ENCODE measurements around the gene RAB7A.
"Not testable (repeated sequence)": the region's sequence is repeated elsewhere in the genome, so short reads cannot be mapped to it uniquely, and the experiment has no call there.

The RAB7A gene

DNA sequence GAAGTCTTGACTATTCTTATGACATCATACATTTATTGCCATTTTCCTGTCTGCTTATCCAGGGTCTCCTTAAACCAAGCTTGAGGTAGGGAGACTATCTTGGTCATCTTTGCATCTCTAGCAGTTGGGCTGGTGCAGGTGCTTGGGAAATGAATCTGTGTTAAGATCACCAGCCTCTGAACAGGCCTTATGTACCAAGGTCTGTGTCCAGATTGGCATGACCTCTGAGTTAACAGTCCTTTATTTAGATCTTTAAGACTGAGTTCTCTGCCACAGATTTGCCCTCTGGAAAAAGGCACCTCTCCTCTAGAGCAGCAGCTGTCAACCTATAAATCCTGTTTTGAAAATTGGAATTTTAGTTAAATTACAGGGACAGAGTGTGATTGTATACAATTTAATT, 35.4 kb downstream of the RAB7A start:
- TF ChIP-seq, protein P1, sequence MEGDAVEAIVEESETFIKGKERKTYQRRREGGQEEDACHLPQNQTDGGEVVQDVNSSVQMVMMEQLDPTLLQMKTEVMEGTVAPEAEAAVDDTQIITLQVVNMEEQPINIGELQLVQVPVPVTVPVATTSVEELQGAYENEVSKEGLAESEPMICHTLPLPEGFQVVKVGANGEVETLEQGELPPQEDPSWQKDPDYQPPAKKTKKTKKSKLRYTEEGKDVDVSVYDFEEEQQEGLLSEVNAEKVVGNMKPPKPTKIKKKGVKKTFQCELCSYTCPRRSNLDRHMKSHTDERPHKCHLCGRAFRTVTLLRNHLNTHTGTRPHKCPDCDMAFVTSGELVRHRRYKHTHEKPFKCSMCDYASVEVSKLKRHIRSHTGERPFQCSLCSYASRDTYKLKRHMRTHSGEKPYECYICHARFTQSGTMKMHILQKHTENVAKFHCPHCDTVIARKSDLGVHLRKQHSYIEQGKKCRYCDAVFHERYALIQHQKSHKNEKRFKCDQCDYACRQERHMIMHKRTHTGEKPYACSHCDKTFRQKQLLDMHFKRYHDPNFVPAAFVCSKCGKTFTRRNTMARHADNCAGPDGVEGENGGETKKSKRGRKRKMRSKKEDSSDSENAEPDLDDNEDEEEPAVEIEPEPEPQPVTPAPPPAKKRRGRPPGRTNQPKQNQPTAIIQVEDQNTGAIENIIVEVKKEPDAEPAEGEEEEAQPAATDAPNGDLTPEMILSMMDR (conservative IDR thresholded peaks at IDR 0.05): no peak
- H3K27ac ChIP-seq: no peak overlapping the region

DNA sequence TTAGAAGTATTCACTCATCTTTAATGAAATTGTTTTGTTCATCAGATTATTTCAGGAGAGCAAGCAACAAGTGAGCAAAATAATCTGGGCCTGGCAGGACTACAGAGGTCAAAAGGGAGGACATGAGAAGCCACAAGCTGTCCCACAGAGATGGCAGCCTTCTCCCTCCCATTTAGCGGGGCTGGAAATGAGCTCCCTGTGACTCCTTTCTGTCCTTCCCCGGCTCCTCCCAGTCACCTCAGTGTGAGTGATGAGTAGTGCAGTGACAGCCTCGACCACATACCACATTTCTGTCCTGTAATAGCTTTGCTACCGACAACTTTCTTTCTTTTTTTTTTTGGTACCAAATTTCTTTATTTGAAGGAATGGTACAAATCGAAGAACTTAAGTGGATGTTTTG, 38.0 kb downstream of the RAB7A start:
- no peak overlapping the region for H3K27ac ChIP-seq
- TF ChIP-seq, protein P1 (conservative IDR thresholded peaks at IDR 0.05): no peak

DNA sequence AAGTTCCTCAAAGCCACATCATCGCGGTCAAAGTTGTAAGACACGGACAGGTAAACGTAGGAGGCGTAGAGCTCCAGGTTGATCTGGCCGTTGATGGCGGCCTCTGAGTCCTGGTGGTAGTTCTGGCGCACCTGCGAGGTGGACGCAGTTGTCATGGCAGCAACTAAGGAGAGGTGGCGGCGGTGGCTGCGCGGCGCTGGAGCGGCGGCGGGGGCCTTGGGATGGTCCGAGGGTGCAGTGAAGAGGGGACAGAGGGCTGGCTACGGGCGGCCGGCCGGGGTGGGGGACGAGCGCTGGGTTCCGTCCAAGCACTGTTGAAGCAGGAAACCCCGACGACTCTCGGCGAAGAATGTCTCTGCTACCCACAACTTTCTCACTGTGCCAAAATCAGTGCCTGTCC, 38.9 kb downstream of the RAB7A start:
- TF ChIP-seq, protein P1 (conservative IDR thresholded peaks at IDR 0.05): no peak
- H3K27ac ChIP-seq: no peak overlapping the region

DNA sequence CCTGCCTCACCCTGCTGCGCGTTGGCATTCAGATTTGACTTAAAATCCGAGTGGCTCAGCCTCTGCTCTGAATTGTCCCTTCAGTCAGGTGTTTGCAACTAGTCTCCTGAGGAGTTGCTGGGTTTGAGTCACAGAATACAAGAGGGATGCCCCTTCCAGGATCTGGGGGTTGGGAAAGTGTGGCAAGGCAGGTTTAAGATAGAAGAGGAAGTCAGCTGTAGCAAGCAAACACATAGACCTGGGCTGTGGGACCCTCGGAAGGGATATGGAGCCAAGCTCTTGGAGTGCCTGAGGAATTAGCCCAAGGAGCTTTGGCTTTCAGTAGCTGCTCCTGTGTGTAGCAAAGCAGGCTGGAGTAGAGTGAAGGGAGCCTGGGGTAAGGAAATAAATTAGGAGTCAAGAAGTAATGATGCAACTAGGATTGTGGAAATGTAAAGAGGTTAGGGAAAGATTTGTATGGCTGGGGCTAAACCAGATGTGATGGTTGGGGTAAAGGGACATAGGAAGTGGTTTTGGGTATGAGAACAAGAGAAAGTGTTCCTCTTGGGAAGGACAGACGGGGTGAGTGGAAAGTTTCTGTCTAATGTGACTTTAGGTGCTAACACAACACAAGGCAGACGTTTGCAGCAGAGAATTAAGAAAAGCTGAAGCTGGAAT, 41.2 kb downstream of the RAB7A start:
- TF ChIP-seq, protein P1 (conservative IDR thresholded peaks at IDR 0.05): no peak
- H3K27ac ChIP-seq: no peak overlapping the region

DNA sequence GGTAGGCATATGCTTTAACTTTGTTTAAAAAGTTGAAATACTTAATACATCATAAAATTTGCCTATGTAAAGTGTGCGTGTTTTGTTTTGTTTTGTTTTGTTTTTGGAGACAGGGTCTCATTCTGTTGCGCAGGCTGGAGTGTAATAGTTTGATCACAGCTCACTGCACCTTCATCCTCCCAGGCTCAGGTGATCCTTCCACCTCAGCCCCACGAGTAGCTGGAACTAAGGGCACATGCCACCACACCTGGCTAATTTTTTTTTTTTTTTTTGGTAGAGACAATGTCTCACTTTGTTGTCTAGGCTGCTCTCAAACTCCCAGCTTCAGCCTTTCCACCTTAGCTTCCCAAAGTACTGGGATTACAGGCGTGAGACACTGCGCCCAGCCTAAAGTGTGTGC, 42.5 kb downstream of the RAB7A start:
- TF ChIP-seq, protein P1 (conservative IDR thresholded peaks at IDR 0.05): no peak
- no peak overlapping the region for H3K27ac ChIP-seq

DNA sequence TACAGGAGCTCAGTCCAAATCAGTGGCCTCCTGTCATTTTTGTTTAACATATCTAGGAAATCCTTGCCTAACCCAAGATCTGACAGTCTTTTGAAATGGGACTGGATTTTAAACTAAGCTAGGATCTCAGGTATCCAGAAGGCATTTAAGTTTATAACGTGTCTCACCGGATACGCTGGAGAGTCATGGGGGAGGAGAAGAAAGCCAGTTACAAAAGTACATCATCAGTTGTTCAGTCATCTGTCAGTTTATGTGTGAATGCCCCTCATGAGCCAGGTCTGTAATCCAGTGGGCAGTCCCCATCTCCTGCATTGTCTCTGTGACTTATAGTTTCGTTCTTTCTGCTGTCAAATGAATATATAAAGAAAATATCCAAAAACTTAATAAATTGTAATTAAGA, 44.4 kb downstream of the RAB7A start:
- TF ChIP-seq, protein P1 (conservative IDR thresholded peaks at IDR 0.05): no peak
- no peak overlapping the region for H3K27ac ChIP-seq

DNA sequence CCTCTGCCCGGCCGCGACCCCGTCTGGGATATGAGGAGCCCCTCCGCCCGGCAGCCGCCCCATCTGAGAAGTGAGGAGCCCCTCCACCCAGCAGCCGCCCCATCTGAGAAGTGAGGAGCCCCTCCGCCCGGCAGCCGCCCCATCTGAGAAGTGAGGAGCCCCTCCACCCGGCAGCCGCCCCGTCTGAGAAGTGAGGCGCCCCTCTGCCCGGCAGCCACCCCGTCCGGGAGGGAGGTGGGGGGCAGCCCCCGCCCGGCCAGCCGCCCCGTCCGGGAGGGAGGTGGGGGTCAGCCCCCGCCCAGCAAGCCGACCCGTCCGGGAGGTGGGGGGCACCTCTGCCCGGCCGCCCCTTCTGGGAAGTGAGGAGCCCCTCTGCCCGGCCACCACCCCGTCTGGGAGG, 47.2 kb downstream of the RAB7A start:
- H3K27ac ChIP-seq: not testable (repeated sequence)

DNA sequence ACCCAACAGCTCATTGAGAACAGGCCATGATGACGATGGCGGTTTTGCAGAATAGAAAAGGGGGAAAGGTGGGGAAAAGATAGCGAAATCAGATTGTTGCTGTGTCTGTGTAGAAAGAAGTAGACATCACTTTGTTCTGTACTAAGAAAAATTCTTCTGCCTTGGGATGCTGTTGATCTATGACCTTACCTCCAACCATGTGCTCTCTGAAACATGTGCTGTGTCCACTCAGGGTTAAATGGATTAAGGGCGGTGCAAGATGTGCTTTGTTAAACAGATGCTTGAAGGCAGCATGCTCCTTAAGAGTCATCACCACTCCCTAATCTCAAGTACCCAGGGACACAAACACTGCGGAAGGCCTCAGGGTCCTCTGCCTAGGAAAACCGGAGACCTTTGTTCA, 47.6 kb downstream of the RAB7A start:
- H3K27ac ChIP-seq: not testable (repeated sequence)

DNA sequence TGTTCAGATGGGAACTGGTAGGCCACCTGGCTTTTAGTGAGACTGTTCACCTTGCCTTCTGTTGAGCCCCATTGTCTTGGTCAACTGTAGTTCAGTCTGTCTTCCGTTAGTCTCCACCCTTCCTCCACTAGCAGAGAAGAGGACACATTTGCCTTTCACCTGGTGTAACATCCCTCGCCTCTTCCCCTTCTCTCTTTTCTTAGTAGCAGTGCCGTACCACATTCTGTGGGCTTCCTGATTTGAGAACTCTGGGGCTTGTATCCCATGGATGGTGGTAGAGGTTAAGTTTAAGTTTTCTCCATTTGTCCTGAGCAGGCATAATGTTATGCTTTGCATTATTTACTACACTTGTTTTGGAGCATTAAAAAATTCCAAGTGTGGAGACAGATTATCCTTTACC, 49.3 kb downstream of the RAB7A start:
- TF ChIP-seq, protein P1 (conservative IDR thresholded peaks at IDR 0.05): no peak

More for the DNA sequence above, 49.3 kb downstream of the RAB7A start:
- peak overlapping the region; percentile 61 for H3K27ac ChIP-seq

All from VCaP (cell line).